H1 (cell line): ENCODE results near the gene LCNL1. TPM values are rescaled to one million over a fixed set of nuclear protein-coding genes. Genes with fewer than 3 reads are reported as not detected.
A peak's percentile ranks its signal among the peaks of the same experiment; 100 is the strongest.

Experiments
- CTCF ChIA-PET: fragments of 300-600 bp; sonication (Branson Sonifier 250); formaldehyde crosslinking; loops from one replicate; lab custom pipeline; 2021; ENCODE audit not compliant: partially characterized antibody; lab: Charles Lee
- POLR2A ChIA-PET: fragments of 300-600 bp; sonication (Branson Sonifier 250); formaldehyde crosslinking; loops from one replicate; lab custom pipeline; 2021; ENCODE audit warnings: inconsistent platforms; ENCODE audit not compliant: partially characterized antibody; lab: Charles Lee
- DNase-seq, 2 experiments: peaks; one replicate each; pipeline versions ENCODE4 v3.0.0 to v3.0.0-alpha.2; 2010 to 2022; ENCODE audit warnings: low spot score in 2 of 2, low read depth in 1 of 2, mixed read lengths in 1 of 2
- FAIRE-seq: peaks from 2 replicates; lab custom pipeline; 2011; peaks lifted over from hg19 to GRCh38; lab: Jason Lieb, UNC
- H2AFZ ChIP-seq: 2 replicates; pipeline ENCODE4 v1.8.1; 2012; ENCODE audit warnings: low read length, inconsistent platforms
- H2AK5ac ChIP-seq: 2 replicates; pipeline ENCODE4 v1.6.1; 2013; ENCODE audit warnings: low read depth, low read length
- H2BK120ac ChIP-seq: replicated peaks from 2 replicates; pipeline ENCODE3; 2013; ENCODE audit warnings: low read depth, low read length, inconsistent platforms
- H2BK12ac ChIP-seq: 2 replicates; pipeline ENCODE4 v1.6.1; 2013; ENCODE audit warnings: low read depth, low read length
- H2BK15ac ChIP-seq: 2 replicates; pipeline ENCODE4 v1.6.1; 2013; ENCODE audit warnings: low read length
- H2BK20ac ChIP-seq: 2 replicates; pipeline ENCODE4 v1.6.1; 2013; ENCODE audit warnings: low read length
- H2BK5ac ChIP-seq: 2 replicates; pipeline ENCODE4 v1.6.1; 2013; ENCODE audit warnings: low read depth, low read length
- H3K14ac ChIP-seq: 2 replicates; pipeline ENCODE4 v1.6.1; 2013; ENCODE audit warnings: inconsistent platforms; ENCODE audit not compliant: insufficient read length
- H3K18ac ChIP-seq: 2 replicates; pipeline ENCODE4 v1.6.1; 2013; ENCODE audit warnings: low read length; ENCODE audit errors: extremely low read depth
- H3K23ac ChIP-seq: 2 replicates; pipeline ENCODE4 v1.6.1; 2013; ENCODE audit warnings: inconsistent platforms; ENCODE audit not compliant: insufficient read length
- H3K23me2 ChIP-seq: 2 replicates; pipeline ENCODE4 v1.6.1; 2013; ENCODE audit warnings: low read depth, low read length
- H3K27ac ChIP-seq: 2 replicates; pipeline ENCODE4 v1.6.1; 2011; ENCODE audit warnings: low read depth, low read length, inconsistent platforms
- H3K27me3 ChIP-seq, 4 experiments: replicated peaks in 1 of 4; 1 replicate in 1 of 4; 2 replicates in 3 of 4; pipeline versions ENCODE4 v1.6.1 to v1.8.1; 2011 to 2013; ENCODE audit warnings: low read length in 3 of 4, mild to moderate bottlenecking in 3 of 4, inconsistent platforms in 2 of 4, mixed read lengths in 2 of 4, moderate library complexity in 1 of 4; ENCODE audit not compliant: control insufficient read depth in 3 of 4, insufficient read depth in 3 of 4; ENCODE audit errors: extremely low read depth in 1 of 4
- H3K36me3 ChIP-seq, 4 experiments: 2 replicates each; pipeline versions ENCODE4 v1.6.1 to v1.8.1; 2011 to 2013; ENCODE audit warnings: mild to moderate bottlenecking in 4 of 4, low read length in 3 of 4, moderate library complexity in 2 of 4, control low read depth in 1 of 4, inconsistent platforms in 1 of 4; ENCODE audit not compliant: insufficient read depth in 4 of 4, control insufficient read depth in 2 of 4
- H3K4ac ChIP-seq: replicated peaks from 2 replicates; pipeline ENCODE3; 2013; ENCODE audit warnings: low read length, low read depth, mixed read lengths, inconsistent platforms; ENCODE audit not compliant: insufficient read length
- H3K4me1 ChIP-seq, 4 experiments: replicated peaks in 1 of 4; 1 replicate in 1 of 4; 2 replicates in 3 of 4; pipeline versions ENCODE4 v1.6.1 to v1.8.1; 2011 to 2013; ENCODE audit warnings: low read length in 3 of 4, inconsistent platforms in 2 of 4, mixed read lengths in 1 of 4; ENCODE audit not compliant: insufficient read depth in 4 of 4, control insufficient read depth in 3 of 4
- H3K4me2 ChIP-seq, 2 experiments: 2 replicates each; pipeline versions ENCODE4 v1.6.1 to v1.8.1; 2011 to 2013; ENCODE audit warnings: low read depth in 2 of 2, low read length in 2 of 2, control low read depth in 1 of 2, inconsistent platforms in 1 of 2, mild to moderate bottlenecking in 1 of 2; ENCODE audit not compliant: insufficient read depth in 1 of 2
- H3K4me3 ChIP-seq, 4 experiments: fragments of 200-600, 300-600 bp in 1 of 4; sonication (generic), shearing (Covaris generic), sonication (Bioruptor Twin) in 1 of 4; 2 replicates each; pipeline versions ENCODE4 v1.5.1 to v1.8.1; 2011 to 2016; ENCODE audit warnings: low read length in 4 of 4, low read depth in 3 of 4, control low read depth in 2 of 4, inconsistent platforms in 2 of 4, mild to moderate bottlenecking in 2 of 4, mixed read lengths in 1 of 4, moderate library complexity in 1 of 4; ENCODE audit not compliant: insufficient read depth in 2 of 4; ENCODE audit errors: extremely low read depth in 1 of 4
- H3K56ac ChIP-seq: replicated peaks from 2 replicates; pipeline ENCODE3; 2013; ENCODE audit warnings: low read depth, mild to moderate bottlenecking, mixed read lengths, low read length, inconsistent platforms; ENCODE audit not compliant: insufficient read length
- H3K79me1 ChIP-seq: 2 replicates; pipeline ENCODE4 v1.6.1; 2013; ENCODE audit warnings: low read depth, low read length, control low read depth
- H3K79me2 ChIP-seq, 2 experiments: 2 replicates each; pipeline versions ENCODE4 v1.6.1 to v1.8.1; 2012 to 2013; ENCODE audit warnings: low read length in 2 of 2, mild to moderate bottlenecking in 2 of 2, inconsistent platforms in 1 of 2; ENCODE audit not compliant: insufficient read depth in 2 of 2, control insufficient read depth in 1 of 2
- H3K9ac ChIP-seq, 4 experiments: replicated peaks in 1 of 4; 1 replicate in 1 of 4; 2 replicates in 3 of 4; pipeline versions ENCODE4 v1.6.1 to v1.8.1; 2011 to 2013; ENCODE audit warnings: low read depth in 3 of 4, low read length in 3 of 4, control low read depth in 2 of 4, mild to moderate bottlenecking in 2 of 4, moderate library complexity in 2 of 4, inconsistent platforms in 1 of 4; ENCODE audit errors: extremely low read depth in 1 of 4
- H3K9me3 ChIP-seq, 2 experiments: 2 replicates each; pipeline versions ENCODE4 v1.6.1 to v1.8.1; 2012 to 2013; ENCODE audit warnings: mild to moderate bottlenecking in 2 of 2, moderate library complexity in 2 of 2, control low read depth in 1 of 2, inconsistent platforms in 1 of 2, low read depth in 1 of 2, low read length in 1 of 2, mixed read lengths in 1 of 2; ENCODE audit not compliant: insufficient read depth in 2 of 2
- H4K20me1 ChIP-seq, 2 experiments: replicated peaks in 1 of 2; 2 replicates each; pipeline versions ENCODE3 to v1.8.1; 2011 to 2013; ENCODE audit warnings: inconsistent platforms in 2 of 2, low read length in 2 of 2, mild to moderate bottlenecking in 1 of 2; ENCODE audit not compliant: insufficient read depth in 2 of 2, control insufficient read depth in 1 of 2
- H4K5ac ChIP-seq: 2 replicates; pipeline ENCODE4 v1.6.1; 2013; ENCODE audit warnings: low read length, low read depth, mixed read lengths, inconsistent platforms; ENCODE audit not compliant: insufficient read length
- H4K8ac ChIP-seq: 2 replicates; pipeline ENCODE4 v1.8.0; 2013; ENCODE audit warnings: mild to moderate bottlenecking, moderate library complexity, low read length, inconsistent platforms; ENCODE audit not compliant: insufficient read depth; ENCODE audit errors: extremely low read depth
- H4K91ac ChIP-seq: replicated peaks from 2 replicates; pipeline ENCODE3; 2013; ENCODE audit warnings: low read length, mixed read lengths, inconsistent platforms; ENCODE audit not compliant: insufficient read length
- ATF2 ChIP-seq: IDR thresholded peaks from 2 replicates; pipeline ENCODE4 v1.6.1; 2012; ENCODE audit warnings: low read length, inconsistent platforms
- CEBPB ChIP-seq: IDR thresholded peaks from 2 replicates; pipeline ENCODE4 v1.6.1; 2012; ENCODE audit warnings: low read depth, low read length
- CHD2 ChIP-seq: IDR thresholded peaks from 2 replicates; pipeline ENCODE4 v1.6.1; 2012; ENCODE audit warnings: low read length, improper control_type of control experiment
- GABPA ChIP-seq: IDR thresholded peaks from 2 replicates; pipeline ENCODE4 v1.6.1; 2011; ENCODE audit warnings: mild to moderate bottlenecking, low read length, moderate library complexity, borderline replicate concordance; ENCODE audit not compliant: insufficient read depth
- GTF2F1 ChIP-seq: IDR thresholded peaks from 2 replicates; pipeline ENCODE4 v1.6.1; 2012; ENCODE audit warnings: low read depth, low read length, improper control_type of control experiment, borderline replicate concordance
- SAP30 ChIP-seq: fragments of 300-600 bp; sonication (generic); IDR thresholded peaks from 2 replicates; pipeline ENCODE4 v1.7.1; 2012; ENCODE audit warnings: low read length, moderate library complexity, mild to moderate bottlenecking, inconsistent platforms; ENCODE audit not compliant: insufficient read depth, insufficient replicate concordance
- SIN3A ChIP-seq, 2 experiments: IDR thresholded peaks in 1 of 2; conservative IDR thresholded peaks in 1 of 2; 2 replicates each; pipeline ENCODE4 v1.6.1; 2011 to 2012; ENCODE audit warnings: low read length in 2 of 2, improper control_type of control experiment in 1 of 2, low read depth in 1 of 2, mild to moderate bottlenecking in 1 of 2
- TAF1 ChIP-seq: IDR thresholded peaks from 2 replicates; pipeline ENCODE4 v1.6.1; 2011; ENCODE audit warnings: mild to moderate bottlenecking, low read depth, low read length
- TAF7 ChIP-seq: optimal IDR thresholded peaks from 2 replicates; pipeline ENCODE3; 2011; ENCODE audit warnings: low read depth, mild to moderate bottlenecking, inconsistent platforms, low read length, moderate library complexity, borderline replicate concordance
- TBP ChIP-seq: IDR thresholded peaks from 2 replicates; pipeline ENCODE4 v1.6.1; 2011; ENCODE audit warnings: low read depth, low read length, improper control_type of control experiment
- TCF12 ChIP-seq: IDR thresholded peaks from 2 replicates; pipeline ENCODE4 v1.6.1; 2011; ENCODE audit warnings: low read depth, mild to moderate bottlenecking, low read length
- TEAD4 ChIP-seq: IDR thresholded peaks from 2 replicates; pipeline ENCODE4 v1.6.1; 2012; ENCODE audit warnings: low read depth, low read length, inconsistent platforms, mixed read lengths
- WGBS, 2 experiments: shearing (Covaris generic) in 1 of 2; methylation state at CpG; one replicate each; pipeline versions ENCODE4 v1.1.6 to v1.1.7; 2013 to 2015; ENCODE audit warnings: low lambda C conversion rate in 2 of 2, mixed read lengths in 2 of 2, inconsistent platforms in 1 of 2, low coverage in 1 of 2, missing lambda C conversion rate in 1 of 2; ENCODE audit not compliant: insufficient replicate concordance in 2 of 2, insufficient coverage in 1 of 2, insufficient read length in 1 of 2; ENCODE audit errors: extremely low coverage in 1 of 2, missing lambda C conversion rate in 1 of 2; 5-methylcytosine and 5-hydroxymethylcytosine counted together
- polyA plus RNA-seq, 7 experiments: library from polyadenylated mRNA; depleted of rRNA in 3 of 7; stranded (reverse) in 5 of 7; unstranded in 2 of 7; fragments of >200 nt in 5 of 7; fragments of 200-250 nt in 2 of 7; gene quantifications; 1 replicate in 5 of 7; 2 replicates in 1 of 7; 4 replicates in 1 of 7; pipeline versions ENCODE4 v1.2.1 to v1.2.3, GENCODE V29; 2011 to 2013; ENCODE audit warnings: missing spikeins in 2 of 7, mixed read lengths in 2 of 7
- total RNA-seq: library from RNA; stranded (reverse); fragmentation: NEBNext Ultra II Directional; extraction: Animal tissue kit (Norgen Biotek cat#: 25700); gene quantifications from 2 replicates; pipeline ENCODE4 v1.2.1, GENCODE V29; 2021

Gene LCNL1
- total and polyA plus RNA-seq, 2 of the 8 experiments (the other 6 are each of a cell fraction or from before 2014, with no cell fraction given), result 0.11 TPM; not detected in 1

- Histone ChIP-seq H2AFZ (no peak overlapping the region), H4K5ac (no peak overlapping the region), H3K4me3 (no peak overlapping the region), H3K14ac (no peak overlapping the region), H3K56ac (no peak overlapping the region), H2BK20ac (no peak overlapping the region), H3K23ac (no peak overlapping the region), H2BK15ac (no peak overlapping the region), H3K18ac (no peak overlapping the region; the same call in 1 of the 2 replicates), H4K91ac (no peak overlapping the region), H3K79me1 (no peaks in the 10 kb centered on the region), H3K23me2 (no peaks in the 10 kb centered on the region; the same call in 1 of the 2 replicates), H4K8ac (no peak overlapping the region), H3K4me2 (peak overlapping the region in 1 of 2 experiments; percentile 28; a peak in 2 of 4 replicates), H3K9ac (no peak overlapping the region), H2BK5ac (no peak overlapping the region), H3K4ac (no peak overlapping the region), H3K27ac (no peak overlapping the region), H4K20me1 (no peaks in the 10 kb centered on the region), H2AK5ac (no peak overlapping the region), H3K27me3 (no peaks in the 10 kb centered on the region; a peak in 1 of 7 replicates), H3K9me3 (peaks cover 0 to 27% of the 10 kb centered on the region in 2 experiments; a peak in 2 of 4 replicates), H3K79me2 (no peaks in the 10 kb centered on the region), H3K36me3 (peaks cover 0 to 13% (median 0%) of the 10 kb centered on the region in 4 experiments; a peak in 1 of 8 replicates), H3K4me1 (peaks cover 0 to 7% (median under 1%) of the 10 kb centered on the region in 4 experiments; a peak in 2 of 7 replicates), H2BK12ac (no peak overlapping the region), H2BK120ac (no peak overlapping the region)
- ChIA-PET POLR2A (interaction anchor here (0.8 kb wide), 1 partner anchor 13 kb away, joined by 3 read pairs; no protein-coding TSS in a partner anchor), CTCF (interaction anchor here (1.0 to 2.8 kb wide), 4 partner anchors 16 to 87 kb away, joined by 3 to 11 read pairs (median 6); no protein-coding TSS in a partner anchor)
- FAIRE-seq, result no peak
- no peak for DNase-seq
- 95% methylated on average over 13 of the region's 20 CpGs; no CpG with 5 or more reads in 1 of the 2 experiments for whole genome bisulfite sequencing, 2 experiments
- TF ChIP-seq GABPA (no peak), GTF2F1 (no peak), TEAD4 (no peak), TAF7 (no peak), TCF12 (no peak), ATF2 (no peak), CHD2 (no peak), TAF1 (no peak), SAP30 (no peak), TBP (no peak), CEBPB (no peak), SIN3A (conservative IDR thresholded peaks at IDR 0.05 in 1 of 2, IDR thresholded peaks at IDR 0.05 in 1 of 2; ENCODE audit: low read depth in 1 of 2, low read length in 2 of 2) (no peak)
Measured at GRCh38 chr9:137013571-137013940, 30.8 kb downstream of the LCNL1 start.
